Fibroblast of lung (primary cell): ENCODE results near the gene CA9.

ENCODE experiments used
- CTCF ChIP-seq, 2 donors: IDR thresholded peaks in 1 of 2; conservative IDR thresholded peaks in 1 of 2; 1 replicate in 1 of 2; 2 replicates in 1 of 2; pipeline ENCODE4 v1.5.1; 2011 to 2012; ENCODE audit warnings: low read length in 2 of 2, control low read depth in 1 of 2, inconsistent platforms in 1 of 2, low read depth in 1 of 2, mild to moderate bottlenecking in 1 of 2
- EZH2 ChIP-seq: IDR thresholded peaks from 2 replicates; pipeline ENCODE4 v1.5.1; 2012; ENCODE audit warnings: low read length, control low read depth, mild to moderate bottlenecking; ENCODE audit errors: missing control alignments

GRCh38 chr9:35682051-35682450 lies 8.3 kb downstream of the CA9 start:
- TF ChIP-seq CTCF (conservative IDR thresholded peaks at IDR 0.05 in 1 of 2, IDR thresholded peaks at IDR 0.05 in 1 of 2; ENCODE audit: low read depth in 1 of 2, low read length in 2 of 2) (no peak), EZH2 (no peak)
